Ovary (tissue), 9 donors: Measurements from ENCODE around the gene TM9SF3. TPM values are rescaled to one million over a fixed set of nuclear protein-coding genes. Genes with fewer than 3 reads are reported as not detected.

Source experiments
- DNase-seq, 5 donors: peaks; one replicate each; pipeline ENCODE4 v3.0.0-alpha.2; 2019 to 2020
- H3K27ac ChIP-seq, 2 donors: fragments of 200-600 bp; one replicate each; pipeline versions ENCODE4 v1.5.1 to v1.8.0; 2019 to 2022
- H3K27me3 ChIP-seq: fragments of 200-600 bp; one replicate; pipeline ENCODE4 v1.8.0; 2022
- H3K36me3 ChIP-seq: fragments of 200-600 bp; sonication (generic); one replicate; pipeline ENCODE4 v1.5.1; 2019
- H3K4me1 ChIP-seq: one replicate; pipeline ENCODE4 v1.8.1; 2013; ENCODE audit warnings: mild to moderate bottlenecking, moderate library complexity; ENCODE audit not compliant: insufficient read depth
- H3K4me3 ChIP-seq: fragments of 200-600 bp; sonication (generic); one replicate; pipeline ENCODE4 v1.5.1; 2017
- H3K9me3 ChIP-seq, 2 donors: fragments of 200-600 bp in 1 of 2; sonication (generic) in 1 of 2; one replicate each; pipeline versions ENCODE4 v1.5.1 to v1.8.1; 2013 to 2019; ENCODE audit warnings: mild to moderate bottlenecking in 1 of 2, moderate library complexity in 1 of 2
- CTCF ChIP-seq, 3 donors: fragments of 450-650 bp in 2 of 3; fragments of 200-600 bp in 1 of 3; IDR thresholded peaks; one replicate each; pipeline versions ENCODE4 v1.5.1 to v1.8.0; 2016 to 2022; ENCODE audit warnings: antibody characterized with exemption in 3 of 3, mild to moderate bottlenecking in 1 of 3
- EP300 ChIP-seq: sonication (generic); formaldehyde crosslinking; IDR thresholded peaks from one replicate; pipeline ENCODE4 v1.6.1; 2017; ENCODE audit warnings: antibody characterized with exemption
- POLR2A ChIP-seq: fragments of 450-650 bp; IDR thresholded peaks from one replicate; pipeline ENCODE4 v1.6.1; 2017; ENCODE audit warnings: antibody characterized with exemption, mild to moderate bottlenecking, moderate library complexity
- WGBS, 3 donors: extraction: QIAGEN DNeasy Blood & Tissue Kit in 1 of 3; methylation state at CpG; one replicate each; pipeline versions ENCODE4 v1.1.5 to v1.1.7; 2013 to 2017; 5-methylcytosine and 5-hydroxymethylcytosine counted together
- intact Hi-C, 4 donors: fragments of 100-400 bp; cut with DNase I; formaldehyde crosslinking; loops; one replicate each; pipeline versions ENCODE4 v1.11.0 to v1.15.1; 2022 to 2023
- polyA plus RNA-seq, 2 donors: library from polyadenylated mRNA; stranded (reverse); fragments of 200-250 nt in 1 of 2; fragments of 350-450 nt in 1 of 2; fragmentation: Illumina TruSeq in 1 of 2; extraction: RNeasy Lipid Tissue Mini Kit (QIAGEN cat#74804) in 1 of 2; gene quantifications; one replicate each; pipeline ENCODE4 v1.2.3, GENCODE V29; 2013 to 2014
- total RNA-seq, 7 donors: library from RNA; depleted of rRNA in 2 of 7; stranded (reverse); fragments of >200 nt in 2 of 7; fragmentation: NEBNext Ultra II Directional in 3 of 7; extraction: Animal tissue kit (Norgen Biotek cat#: 25700) in 3 of 7; gene quantifications; one replicate each; pipeline versions ENCODE4 v1.1.0 to v1.2.4, GENCODE V29; 2016 to 2023
- donor health status: DM: no; HTN: no; CAD: no; lungs with moderate emphysema.
- donor health status: DM: no; HTN: no; CAD: no.
- donor health status: Bipolar disorder and iron deficiency.
- donor health status: DM: yes; HTN: yes; CAD: no.
- donor health status: DM: no; HTN: no; CAD: no.
- donor health status: DM: yes; HTN: yes; CAD: no.

TM9SF3 gene
- total and polyA plus RNA-seq, 9 donors, result 51.7 to 157 (median 101) TPM

- TF ChIP-seq POLR2A, result no peak
- no peak for TF ChIP-seq CTCF (IDR thresholded peaks at IDR 0.05)
- no peak for TF ChIP-seq EP300
- Histone ChIP-seq H3K4me1 (peaks cover 15% of the 10 kb centered on the region), H3K4me3 (no peak overlapping the region), H3K27me3 (no peaks in the 10 kb centered on the region), H3K36me3 (no peaks in the 10 kb centered on the region), H3K27ac (no peak overlapping the region), H3K9me3 (no peaks in the 10 kb centered on the region)
- no peak for DNase-seq
- intact Hi-C loops, result no loop called here
- WGBS, 3 donors, result 93 to 99% (median 95%) methylated on average over 3 of the region's 3 CpGs
Measured at GRCh38 chr10:96613576-96613975, 26.8 kb upstream of the TM9SF3 start.

DNA sequence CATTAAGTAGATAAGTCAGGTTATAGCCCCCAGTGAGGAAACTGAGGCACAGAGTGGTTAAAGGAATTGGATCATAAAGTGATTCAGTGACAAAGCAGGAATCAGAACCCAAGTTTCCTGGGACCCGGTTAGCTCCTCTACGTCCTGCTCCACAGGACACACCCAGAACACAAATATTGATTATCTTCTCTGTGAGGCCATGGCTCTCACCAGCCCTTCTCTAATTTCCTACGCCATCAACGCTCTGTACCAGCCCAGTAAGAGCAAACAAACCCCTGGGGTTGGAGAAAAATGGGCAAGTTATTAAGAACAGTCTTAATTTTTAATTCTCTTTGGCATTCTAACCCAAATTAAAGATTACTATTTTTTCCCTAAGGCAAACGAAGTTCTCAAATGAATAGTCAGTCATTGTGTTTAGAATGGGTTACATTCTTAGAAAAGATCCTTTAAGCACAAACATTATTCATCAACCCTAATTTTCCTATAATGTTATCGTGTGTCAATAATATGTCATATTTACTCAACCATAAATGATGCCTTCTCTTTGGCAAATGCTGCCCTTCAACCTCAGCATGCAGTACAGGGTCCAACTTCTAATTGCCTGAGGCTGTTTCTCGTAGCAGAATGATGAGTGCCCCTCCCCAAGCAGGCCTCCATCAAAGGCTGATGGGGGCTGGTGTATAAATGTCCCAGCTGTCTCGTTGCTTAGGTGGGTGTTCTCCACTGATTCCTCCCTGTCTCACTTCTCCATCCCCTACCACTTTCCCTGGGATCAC is 25.4 kb upstream of the TM9SF3 start:
- WGBS, 3 donors, result 95 to 97% (median 95%) methylated on average over 8 of the region's 8 CpGs
- Histone ChIP-seq H3K36me3 (no peaks in the 10 kb centered on the region), H3K27me3 (no peaks in the 10 kb centered on the region), H3K9me3 (no peaks in the 10 kb centered on the region), H3K4me3 (no peak overlapping the region), H3K27ac (no peak overlapping the region), H3K4me1 (peaks cover 15% of the 10 kb centered on the region)
- DNase-seq, result no peak
- no peak for TF ChIP-seq POLR2A
- no peak for TF ChIP-seq EP300
- TF ChIP-seq CTCF (IDR thresholded peaks at IDR 0.05), result no peak
- intact Hi-C loops, result no loop called here

DNA sequence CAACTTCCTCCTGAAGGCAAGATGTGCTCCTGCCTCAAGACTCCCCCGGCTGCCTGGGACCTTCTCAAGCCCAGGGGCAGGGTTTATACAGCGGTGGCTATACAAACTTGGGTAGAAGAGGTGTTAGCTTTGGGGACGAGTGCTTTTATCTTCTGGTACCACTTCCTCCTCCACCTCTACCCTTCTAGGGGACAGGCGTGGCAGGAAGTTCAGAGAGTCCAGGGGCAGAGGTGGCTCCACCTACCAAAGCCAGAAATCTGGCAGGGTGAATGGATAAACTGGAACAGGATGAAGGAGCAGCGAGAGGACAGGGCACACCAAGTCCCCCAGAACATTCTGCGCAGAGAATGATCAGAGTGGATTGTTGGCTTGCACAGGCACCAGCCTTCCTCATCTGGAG is 24.0 kb upstream of the TM9SF3 start:
- no peaks in the 10 kb centered on the region for H3K9me3 ChIP-seq
- DNase-seq, result no peak
- intact Hi-C loops, result no loop called here
- no peak for TF ChIP-seq EP300
- H3K36me3 ChIP-seq, result no peaks in the 10 kb centered on the region
- H3K27me3 ChIP-seq, result no peaks in the 10 kb centered on the region
- no peak overlapping the region for H3K4me3 ChIP-seq
- 89 to 94% (median 92%) methylated on average over 6 of the region's 6 CpGs for WGBS, 3 donors
- H3K4me1 ChIP-seq, result peaks cover 19% of the 10 kb centered on the region
- H3K27ac ChIP-seq, result no peak overlapping the region

- no peaks in the 10 kb centered on the region for H3K9me3 ChIP-seq
- TF ChIP-seq CTCF (IDR thresholded peaks at IDR 0.05) (no peak), POLR2A (no peak), EP300 (no peak)
- intact Hi-C loops, result no loop called here
- no peak for DNase-seq
- no peak overlapping the region for H3K4me3 ChIP-seq
- H3K27me3 ChIP-seq, result no peaks in the 10 kb centered on the region
- H3K36me3 ChIP-seq, result no peaks in the 10 kb centered on the region
- no peak overlapping the region for H3K27ac ChIP-seq
- WGBS, 3 donors, result 86 to 90% (median 90%) methylated on average over 7 of the region's 7 CpGs
- H3K4me1 ChIP-seq, result peaks cover 19% of the 10 kb centered on the region
Measured at GRCh38 chr10:96609510-96609909, 22.7 kb upstream of the TM9SF3 start.

DNA sequence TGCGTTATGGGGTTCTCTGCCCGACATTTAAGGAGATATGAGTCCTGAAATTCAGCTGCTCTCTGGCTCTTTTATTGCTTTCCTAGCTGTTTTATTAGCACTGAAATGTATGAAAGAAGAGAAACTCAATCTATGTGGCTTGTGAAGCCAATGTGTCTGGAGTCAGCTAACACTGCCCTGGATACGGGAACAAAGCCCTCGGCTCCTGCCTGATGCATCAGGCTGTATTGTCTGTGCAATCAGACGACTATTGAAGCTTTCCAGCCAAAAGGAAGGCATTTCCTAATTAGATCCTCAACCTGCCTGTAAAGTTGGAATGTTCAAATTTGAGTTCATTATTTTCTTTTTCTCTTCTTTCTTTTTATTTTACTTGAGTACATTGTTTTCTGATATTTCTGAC is 22.0 kb upstream of the TM9SF3 start:
- H3K27ac ChIP-seq, result peak overlapping the region in 1 of 2 donors; percentile 89
- no peak overlapping the region for H3K4me3 ChIP-seq
- DNase-seq, result no peak
- no peaks in the 10 kb centered on the region for H3K27me3 ChIP-seq
- no peaks in the 10 kb centered on the region for H3K9me3 ChIP-seq
- intact Hi-C loops, result no loop called here
- H3K36me3 ChIP-seq, result no peaks in the 10 kb centered on the region
- no peak for TF ChIP-seq EP300
- TF ChIP-seq POLR2A, result no peak
- TF ChIP-seq CTCF (IDR thresholded peaks at IDR 0.05), result no peak
- 32 to 53% (median 35%) methylated on average over 5 of the region's 5 CpGs for WGBS, 3 donors
- peaks cover 19% of the 10 kb centered on the region for H3K4me1 ChIP-seq
